ENCODE data around the gene ELOVL6.
"Not testable (repeated sequence)": the region's sequence is repeated elsewhere in the genome, so short reads cannot be mapped to it uniquely, and the experiment has no call there.

The ELOVL6 gene

GRCh38 chr4:110229266-110229665, 30.9 kb upstream of the ELOVL6 start:
- TF ChIP-seq CTCF (IDR thresholded peaks at IDR 0.05; ENCODE audit: control insufficient read depth, extremely low read depth, insufficient read depth), result no peak

GRCh38 chr4:110224812-110225211, 26.4 kb upstream of the ELOVL6 start:
- no peak overlapping the region for H3K4me3 ChIP-seq (ENCODE audit: low read depth, low read length)
- no peak for TF ChIP-seq CTCF (IDR thresholded peaks at IDR 0.05; ENCODE audit: control insufficient read depth, extremely low read depth, insufficient read depth)
- DNase-seq (ENCODE audit: low read depth), result no peak

More at GRCh38 chr4:110229266-110229665, 30.9 kb upstream of the ELOVL6 start:
- no peak for DNase-seq (ENCODE audit: low read depth)
- no peak overlapping the region for H3K4me3 ChIP-seq (ENCODE audit: low read depth, low read length)

- no peak overlapping the region for H3K4me3 ChIP-seq (ENCODE audit: low read depth, low read length)
- no peak for TF ChIP-seq CTCF (IDR thresholded peaks at IDR 0.05; ENCODE audit: control insufficient read depth, extremely low read depth, insufficient read depth)
- DNase-seq (ENCODE audit: low read depth), result no peak
Observed at GRCh38 chr4:110224142-110224541, 25.7 kb upstream of the ELOVL6 start.

GRCh38 chr4:110218935-110219334, 20.5 kb upstream of the ELOVL6 start:
- H3K4me3 ChIP-seq (ENCODE audit: low read depth, low read length); DNase-seq (ENCODE audit: low read depth): not testable (repeated sequence)

- not testable (repeated sequence) for DNase-seq (ENCODE audit: low read depth); H3K4me3 ChIP-seq (ENCODE audit: low read depth, low read length)
Observed at GRCh38 chr4:110217181-110217580, 18.8 kb upstream of the ELOVL6 start.

GRCh38 chr4:110216129-110216528, 17.7 kb upstream of the ELOVL6 start:
- DNase-seq (ENCODE audit: low read depth), result no peak
- no peak overlapping the region for H3K4me3 ChIP-seq (ENCODE audit: low read depth, low read length)
- TF ChIP-seq CTCF (IDR thresholded peaks at IDR 0.05; ENCODE audit: control insufficient read depth, extremely low read depth, insufficient read depth), result no peak

- TF ChIP-seq CTCF (IDR thresholded peaks at IDR 0.05; ENCODE audit: control insufficient read depth, extremely low read depth, insufficient read depth), result no peak
- no peak for DNase-seq (ENCODE audit: low read depth)
- H3K4me3 ChIP-seq (ENCODE audit: low read depth, low read length), result no peak overlapping the region
Observed at GRCh38 chr4:110211770-110212061, 13.3 kb upstream of the ELOVL6 start.

- DNase-seq (ENCODE audit: low read depth), result no peak
Observed at GRCh38 chr4:110211007-110211769, 12.8 kb upstream of the ELOVL6 start.

More at GRCh38 chr4:110211007-110211769, 12.8 kb upstream of the ELOVL6 start:
- peak; percentile 67 for TF ChIP-seq CTCF (IDR thresholded peaks at IDR 0.05; ENCODE audit: control insufficient read depth, extremely low read depth, insufficient read depth)
- H3K4me3 ChIP-seq (ENCODE audit: low read depth, low read length), result no peak overlapping the region

Measured in LNCaP clone FGC (cell line).